ENCODE data around the gene ERBB4.

- TF ChIP-seq PATZ1 (CRISPR knock-in tag; IDR thresholded peaks at IDR 0.05; ENCODE audit: borderline replicate concordance) (no peak), OSR1 (CRISPR knock-in tag; IDR thresholded peaks at IDR 0.05) (no peak), ZNF70 (CRISPR knock-in tag; IDR thresholded peaks at IDR 0.05) (no peak), POU6F1 (CRISPR knock-in tag; IDR thresholded peaks at IDR 0.05; ENCODE audit: borderline replicate concordance, low read depth) (no peak), CSRNP3 (CRISPR knock-in tag; IDR thresholded peaks at IDR 0.05) (no peak), RARB (CRISPR knock-in tag; IDR thresholded peaks at IDR 0.05) (no peak), ZFP3 (CRISPR knock-in tag; IDR thresholded peaks at IDR 0.05) (no peak), ZFP30 (CRISPR knock-in tag; IDR thresholded peaks at IDR 0.05) (no peak)
Observed at GRCh38 chr2:212398316-212398715, 140.3 kb downstream of the ERBB4 start.

Measured in SK-N-SH treated with all-trans-retinoic acid at 6 μM for 48 hours (cell line).